Measurements from ENCODE around the gene RANBP9. TPM values are rescaled to one million over a fixed set of nuclear protein-coding genes. Genes with fewer than 3 reads are reported as not detected.

RANBP9 gene
- total and polyA plus RNA-seq, 2 experiments from 2014 or later: 12.1 to 31.8 TPM

DNA sequence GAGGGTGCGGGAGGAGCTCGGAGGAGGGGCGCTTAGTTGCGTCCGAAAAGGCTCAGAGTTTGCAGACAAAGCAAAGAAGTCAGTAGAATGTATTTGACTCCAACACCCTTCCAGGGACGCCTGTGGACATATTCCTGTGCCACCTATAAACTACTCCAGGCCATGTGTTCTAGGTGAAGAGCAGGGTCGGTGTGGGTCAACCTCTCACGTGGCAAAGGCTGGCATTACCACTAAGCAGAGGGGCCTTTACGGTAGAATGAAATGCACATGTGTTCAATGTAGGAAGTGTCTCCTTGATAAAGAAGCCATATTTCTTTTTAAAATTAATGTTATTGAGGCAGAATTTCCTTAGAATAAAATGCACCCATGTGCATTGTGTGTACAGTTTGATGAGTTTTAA is 121.8 kb downstream of the RANBP9 start:
- H3K4me1 ChIP-seq (ENCODE audit: insufficient read depth): no peaks in the 10 kb centered on the region
- H3K4me3 ChIP-seq: no peak overlapping the region
- ATAC-seq: no peak
- H3K27ac ChIP-seq (ENCODE audit: low read depth): no peak overlapping the region
- H2AFZ ChIP-seq: no peak overlapping the region
- Mint-ChIP-seq H3K4me3 (no peak overlapping the region), H3K9me3 (no peaks in the 10 kb centered on the region), H3K27ac (no peak overlapping the region), H3K27me3 (ENCODE audit: insufficient read depth, low read depth, poor library complexity) (no peaks in the 10 kb centered on the region), H3K4me1 (0 out of 3 replicates have a peak, but pooled peaks cover 2% of the 10 kb centered on the region), H3K36me3 (ENCODE audit: low read depth) (peaks cover 23% of the 10 kb centered on the region)
- no peak overlapping the region for H3K4me2 ChIP-seq
- no peaks in the 10 kb centered on the region; the same call in 1 of the 2 replicates for H3F3A ChIP-seq (replicated peaks; ENCODE audit: low read depth)
- H3K27me3 ChIP-seq (ENCODE audit: insufficient read depth): no peaks in the 10 kb centered on the region
- H4K20me1 ChIP-seq (replicated peaks; ENCODE audit: insufficient read depth): no peaks in the 10 kb centered on the region
- TF ChIP-seq EZH2phosphoT487 (IDR thresholded peaks at IDR 0.05; ENCODE audit: unreplicated experiment) (no peak), NANOG (IDR thresholded peaks at IDR 0.05; ENCODE audit: borderline replicate concordance) (no peak), ZNF462 (CRISPR knock-in tag; IDR thresholded peaks at IDR 0.05) (no peak), POLR2AphosphoS5 (IDR thresholded peaks at IDR 0.05; ENCODE audit: low read depth) (no peak), EZH2 (IDR thresholded peaks at IDR 0.05; ENCODE audit: low read depth, unreplicated experiment) (no peak), REST (IDR thresholded peaks at IDR 0.05; ENCODE audit: unreplicated experiment) (no peak), STAT1 (IDR thresholded peaks at IDR 0.05; ENCODE audit: unreplicated experiment) (no peak), ZNF331 (CRISPR knock-in tag; IDR thresholded peaks at IDR 0.05; ENCODE audit: low read depth) (no peak), ETS1 (IDR thresholded peaks at IDR 0.05) (no peak)
- TF ChIP-seq, protein P1, sequence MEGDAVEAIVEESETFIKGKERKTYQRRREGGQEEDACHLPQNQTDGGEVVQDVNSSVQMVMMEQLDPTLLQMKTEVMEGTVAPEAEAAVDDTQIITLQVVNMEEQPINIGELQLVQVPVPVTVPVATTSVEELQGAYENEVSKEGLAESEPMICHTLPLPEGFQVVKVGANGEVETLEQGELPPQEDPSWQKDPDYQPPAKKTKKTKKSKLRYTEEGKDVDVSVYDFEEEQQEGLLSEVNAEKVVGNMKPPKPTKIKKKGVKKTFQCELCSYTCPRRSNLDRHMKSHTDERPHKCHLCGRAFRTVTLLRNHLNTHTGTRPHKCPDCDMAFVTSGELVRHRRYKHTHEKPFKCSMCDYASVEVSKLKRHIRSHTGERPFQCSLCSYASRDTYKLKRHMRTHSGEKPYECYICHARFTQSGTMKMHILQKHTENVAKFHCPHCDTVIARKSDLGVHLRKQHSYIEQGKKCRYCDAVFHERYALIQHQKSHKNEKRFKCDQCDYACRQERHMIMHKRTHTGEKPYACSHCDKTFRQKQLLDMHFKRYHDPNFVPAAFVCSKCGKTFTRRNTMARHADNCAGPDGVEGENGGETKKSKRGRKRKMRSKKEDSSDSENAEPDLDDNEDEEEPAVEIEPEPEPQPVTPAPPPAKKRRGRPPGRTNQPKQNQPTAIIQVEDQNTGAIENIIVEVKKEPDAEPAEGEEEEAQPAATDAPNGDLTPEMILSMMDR (conservative IDR thresholded peaks at IDR 0.05; ENCODE audit: low read depth in 2 of 2): no peak
- H3K79me2 ChIP-seq (replicated peaks; ENCODE audit: insufficient read depth): no peaks in the 10 kb centered on the region
- no peaks in the 10 kb centered on the region for H3K9me2 ChIP-seq (ENCODE audit: insufficient read depth)
- DNase-seq (ENCODE audit: low spot score): no peak
- H3K36me3 ChIP-seq (ENCODE audit: insufficient read depth): peaks cover 5% of the 10 kb centered on the region; the same call in 1 of the 2 replicates
